ENCODE results near the gene IL20RA. TPM values are rescaled to one million over a fixed set of nuclear protein-coding genes. Genes with fewer than 3 reads are reported as not detected.

The IL20RA gene
- total RNA-seq, 1 donor from 2014 or later: not detected

Other genes starting within 250 kb of the IL20RA start
- 4.3 and 5.4 TPM in 2 replicates for gene PEX7, start 222.4 kb downstream of the IL20RA start, total RNA-seq
- not detected in 2 replicates for gene SLC35D3, start 122.7 kb downstream of the IL20RA start, total RNA-seq
- gene IL22RA2, start 128.7 kb upstream of the IL20RA start, total RNA-seq: not detected in 2 replicates
- gene IFNGR1, start 174.4 kb upstream of the IL20RA start, total RNA-seq: 13.9 and 14.4 TPM in 2 replicates